AG04450 (cell line): Measurements from ENCODE around the gene DSTN. TPM values are rescaled to one million over a fixed set of nuclear protein-coding genes. Genes with fewer than 3 reads are reported as not detected.

Source experiments
- CTCF ChIA-PET: fragments of 300-600, 350-600 bp; formaldehyde crosslinking; extraction: SDS; loops from one replicate; lab custom pipeline; 2022; ENCODE audit warnings: antibody characterized with exemption, inconsistent platforms; lab: Charles Lee
- POLR2A ChIA-PET: fragments of 350-600 bp; formaldehyde crosslinking; extraction: SDS; loops from one replicate; lab custom pipeline; 2021; ENCODE audit warnings: antibody characterized with exemption, inconsistent platforms; lab: Yijun Ruan, JAX
- DNase-seq: peaks from one replicate; pipeline ENCODE4 v3.0.0-alpha.2; 2011; ENCODE audit warnings: low read depth, low spot score
- H3K27ac ChIP-seq: one replicate; pipeline ENCODE4 v1.5.1; 2012; ENCODE audit warnings: low read depth, low read length, control low read depth
- H3K27me3 ChIP-seq: one replicate; pipeline ENCODE4 v1.6.0; 2012; ENCODE audit warnings: low read length; ENCODE audit not compliant: control insufficient read depth, insufficient read depth
- H3K4me3 ChIP-seq: 2 replicates; pipeline ENCODE4 v1.5.1; 2011; ENCODE audit warnings: mild to moderate bottlenecking, low read depth, low read length, control low read depth
- H3K9me3 ChIP-seq: 2 replicates; pipeline ENCODE4 v1.5.1; 2012; ENCODE audit warnings: low read length; ENCODE audit not compliant: control insufficient read depth, insufficient read depth
- polyA plus RNA-seq: library from polyadenylated mRNA; depleted of rRNA; stranded (reverse); fragments of >200 nt; gene quantifications from 2 replicates; pipeline ENCODE4 v1.2.3, GENCODE V29; 2011
- TF ChIP-seq, protein P1 (sequence below): IDR thresholded peaks from 2 replicates; pipeline ENCODE4 v1.5.1; 2011; ENCODE audit warnings: low read depth, low read length, control low read depth, inconsistent platforms

DSTN gene
- polyA plus RNA-seq, 1 experiment: 414 TPM

DNA sequence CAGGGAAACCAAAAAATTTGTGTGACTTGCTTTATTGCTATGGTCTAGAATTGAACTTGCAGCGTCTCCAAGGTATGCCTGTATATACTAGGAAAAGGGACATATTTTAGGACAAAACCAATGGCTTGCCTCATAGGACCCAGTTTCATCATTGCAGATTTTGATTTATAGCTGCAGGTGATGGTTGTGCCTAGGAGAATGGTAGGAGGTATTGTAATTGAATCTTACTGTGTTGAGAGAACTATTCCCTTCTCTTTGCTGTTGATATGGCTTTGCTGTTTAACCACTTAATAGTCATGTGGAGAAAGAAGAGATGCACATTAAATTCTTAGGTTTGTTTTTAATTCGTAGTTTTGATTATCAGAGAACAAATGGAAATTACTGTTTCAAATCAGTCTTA is 16.4 kb downstream of the DSTN start:
- Histone ChIP-seq H3K27me3 (no peaks in the 10 kb centered on the region), H3K4me3 (no peak overlapping the region), H3K9me3 (no peaks in the 10 kb centered on the region), H3K27ac (no peak overlapping the region)
- no peak for DNase-seq
- POLR2A ChIA-PET: interaction anchor here (0.8 kb wide), 1 partner anchor 16 kb away, joined by 4 read pairs; the partner anchor contains the start of gene DSTN
- TF ChIP-seq, protein P1, sequence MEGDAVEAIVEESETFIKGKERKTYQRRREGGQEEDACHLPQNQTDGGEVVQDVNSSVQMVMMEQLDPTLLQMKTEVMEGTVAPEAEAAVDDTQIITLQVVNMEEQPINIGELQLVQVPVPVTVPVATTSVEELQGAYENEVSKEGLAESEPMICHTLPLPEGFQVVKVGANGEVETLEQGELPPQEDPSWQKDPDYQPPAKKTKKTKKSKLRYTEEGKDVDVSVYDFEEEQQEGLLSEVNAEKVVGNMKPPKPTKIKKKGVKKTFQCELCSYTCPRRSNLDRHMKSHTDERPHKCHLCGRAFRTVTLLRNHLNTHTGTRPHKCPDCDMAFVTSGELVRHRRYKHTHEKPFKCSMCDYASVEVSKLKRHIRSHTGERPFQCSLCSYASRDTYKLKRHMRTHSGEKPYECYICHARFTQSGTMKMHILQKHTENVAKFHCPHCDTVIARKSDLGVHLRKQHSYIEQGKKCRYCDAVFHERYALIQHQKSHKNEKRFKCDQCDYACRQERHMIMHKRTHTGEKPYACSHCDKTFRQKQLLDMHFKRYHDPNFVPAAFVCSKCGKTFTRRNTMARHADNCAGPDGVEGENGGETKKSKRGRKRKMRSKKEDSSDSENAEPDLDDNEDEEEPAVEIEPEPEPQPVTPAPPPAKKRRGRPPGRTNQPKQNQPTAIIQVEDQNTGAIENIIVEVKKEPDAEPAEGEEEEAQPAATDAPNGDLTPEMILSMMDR: no peak
- CTCF ChIA-PET: interaction anchor here (0.8 to 1.4 kb wide), 3 partner anchors 49 to 96 kb away, joined by 3 to 4 read pairs (median 3); partner anchors contain the start of gene RRBP1

DNA sequence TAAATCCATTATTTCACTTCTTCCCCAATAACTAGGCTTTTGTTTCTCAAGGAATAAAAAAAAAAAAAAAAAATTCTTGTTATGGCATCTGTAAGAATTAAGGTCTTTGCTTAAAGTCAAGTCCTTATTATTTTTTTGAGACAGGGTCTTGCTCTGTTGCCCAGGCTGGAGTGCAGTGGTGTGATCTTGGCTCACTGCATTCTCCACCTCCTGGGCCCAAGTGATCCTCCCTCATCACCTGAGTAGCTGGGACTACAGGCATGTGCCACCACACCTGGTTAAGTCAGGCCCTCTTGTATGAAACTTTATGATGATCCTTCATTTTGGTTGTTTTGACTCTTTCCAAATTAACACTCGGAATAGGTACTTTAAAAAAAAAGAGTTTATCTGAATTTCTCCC is 17.3 kb downstream of the DSTN start:
- TF ChIP-seq, protein P1: no peak
- no peak for DNase-seq
- no peak overlapping the region for H3K27ac ChIP-seq
- ChIA-PET CTCF (interaction anchor here (0.9 kb wide), 1 partner anchor 50 kb away, joined by 3 read pairs; no protein-coding TSS in a partner anchor), POLR2A (no interaction called here)
- no peaks in the 10 kb centered on the region for H3K27me3 ChIP-seq
- H3K9me3 ChIP-seq: no peaks in the 10 kb centered on the region
- no peak overlapping the region for H3K4me3 ChIP-seq

DNA sequence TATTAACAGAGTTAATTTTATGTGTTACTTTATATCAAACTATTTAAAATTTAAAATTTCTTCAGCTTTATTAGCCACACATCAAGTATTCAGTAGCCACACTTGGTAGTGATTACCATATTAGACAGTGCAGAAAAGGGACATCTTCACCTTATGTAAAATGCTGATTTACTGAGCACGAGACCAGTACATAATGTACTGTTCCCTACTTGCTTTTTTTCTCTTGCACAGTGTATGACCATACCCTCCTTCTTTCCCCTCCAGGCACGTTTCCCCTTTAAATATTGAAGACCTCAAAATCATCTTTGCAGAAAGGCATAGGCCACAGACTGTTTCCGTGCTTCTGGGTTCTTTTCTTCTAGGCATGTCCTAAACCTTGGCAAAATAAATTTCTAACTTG is 17.9 kb downstream of the DSTN start:
- Histone ChIP-seq H3K27me3 (no peaks in the 10 kb centered on the region), H3K9me3 (no peaks in the 10 kb centered on the region), H3K27ac (no peak overlapping the region), H3K4me3 (no peak overlapping the region)
- POLR2A ChIA-PET: no interaction called here
- TF ChIP-seq, protein P1: no peak
- CTCF ChIA-PET: no interaction called here
- DNase-seq: no peak

DNA sequence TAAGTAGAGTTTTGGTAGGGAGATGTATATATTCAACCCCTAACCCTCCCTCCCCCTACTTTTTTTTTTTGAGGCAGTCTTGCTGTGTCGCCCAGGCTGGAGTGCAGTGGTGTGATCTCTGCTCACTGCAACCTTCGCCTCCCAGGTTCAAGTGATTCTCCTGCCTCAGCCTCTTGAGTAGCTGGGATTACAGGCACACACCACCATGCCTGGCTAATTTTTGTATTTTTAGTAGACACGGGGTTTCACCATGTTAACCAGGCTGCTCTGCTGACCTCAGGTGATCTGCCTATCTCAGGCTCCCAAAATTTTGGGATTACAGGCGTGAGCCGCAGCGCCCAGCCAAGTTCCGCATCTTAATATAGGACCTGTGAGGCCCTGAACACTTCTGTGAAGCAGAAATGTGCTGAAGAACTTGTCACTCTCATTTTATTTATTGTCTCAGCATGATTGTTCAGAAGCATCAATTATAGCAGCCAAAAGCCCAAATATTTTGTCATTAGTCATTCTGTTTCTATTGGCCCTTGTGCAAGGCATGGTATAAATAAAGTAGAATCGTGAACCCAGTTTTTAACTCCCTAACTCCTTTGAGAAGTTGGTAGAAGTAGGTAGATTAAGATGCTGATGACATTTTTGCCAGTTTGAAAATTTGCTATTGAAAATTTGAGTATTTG is 19.4 kb downstream of the DSTN start:
- ChIA-PET CTCF (interaction anchor here (1.0 kb wide), 1 partner anchor 53 kb away, joined by 5 read pairs; no protein-coding TSS in a partner anchor), POLR2A (interaction anchor here (1.7 kb wide), 1 partner anchor 19 kb away, joined by 8 read pairs; the partner anchor contains the start of gene DSTN)
- Histone ChIP-seq H3K27ac (no peak overlapping the region), H3K9me3 (no peaks in the 10 kb centered on the region), H3K27me3 (no peaks in the 10 kb centered on the region), H3K4me3 (no peak overlapping the region)
- DNase-seq: no peak
- TF ChIP-seq, protein P1: no peak

DNA sequence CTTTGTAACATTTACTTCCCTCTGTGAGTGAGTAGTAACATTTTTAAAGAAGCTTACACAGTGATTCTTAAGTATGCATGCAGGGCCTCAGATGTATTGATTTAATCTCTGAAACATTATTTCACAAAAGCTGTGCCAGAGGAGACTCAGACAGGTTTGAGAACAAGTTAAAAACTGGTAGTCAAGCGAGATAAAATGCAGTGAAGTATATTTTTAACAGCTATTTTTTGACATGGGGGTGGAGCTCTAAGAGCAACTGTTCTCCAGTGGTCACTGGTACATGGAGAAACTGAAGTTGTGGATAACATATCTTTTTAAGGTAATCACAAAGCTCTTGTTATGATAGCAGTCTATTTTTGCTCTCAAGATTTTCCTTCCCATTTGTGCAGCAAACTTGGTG is 20.4 kb downstream of the DSTN start:
- POLR2A ChIA-PET: interaction anchor here (1.7 kb wide), 1 partner anchor 20 kb away, joined by 8 read pairs; the partner anchor contains the start of gene DSTN
- no peak overlapping the region for H3K4me3 ChIP-seq

More for the DNA sequence above, 20.4 kb downstream of the DSTN start:
- no peak for DNase-seq
- Histone ChIP-seq H3K9me3 (no peaks in the 10 kb centered on the region), H3K27ac (no peak overlapping the region), H3K27me3 (no peaks in the 10 kb centered on the region)
- CTCF ChIA-PET: interaction anchor here (0.8 to 1.0 kb wide), 2 partner anchors 54 to 86 kb away, joined by 3 to 5 read pairs; no protein-coding TSS in a partner anchor
- TF ChIP-seq, protein P1: no peak
